Measurements from ENCODE around the gene OPN3.

Gene OPN3

GRCh38 chr1:241640149-241640866 is at the start of gene OPN3, which contains the start of gene CHML:
TSS of gene OPN3 (minus strand) at chr1:241640369. CDS start at chr1:241640254, 115 bp downstream.
TSS of gene CHML (minus strand) at chr1:241640369. CDS start at chr1:241635766, 4,603 bp downstream.
- ATAC-seq, result peak; percentile 96

GRCh38 chr1:241688940-241689368 is 48.8 kb upstream of the OPN3 start:
- ATAC-seq, result no peak
- no peak for TF ChIP-seq TSHZ2 (CRISPR knock-in tag; IDR thresholded peaks at IDR 0.05)
- no peak for TF ChIP-seq CREB5 (CRISPR knock-in tag; IDR thresholded peaks at IDR 0.05; ENCODE audit: low read depth)
- no peak for TF ChIP-seq CSDC2 (CRISPR knock-in tag; IDR thresholded peaks at IDR 0.05)
- no peak for TF ChIP-seq OSR1 (CRISPR knock-in tag; IDR thresholded peaks at IDR 0.05)
- no peak for TF ChIP-seq TCF4 (CRISPR knock-in tag; IDR thresholded peaks at IDR 0.05; ENCODE audit: borderline replicate concordance)
- no peak for TF ChIP-seq CSRNP3 (CRISPR knock-in tag; IDR thresholded peaks at IDR 0.05)
- TF ChIP-seq ZFP30 (CRISPR knock-in tag; IDR thresholded peaks at IDR 0.05), result no peak
- no peak for TF ChIP-seq ZNF8 (CRISPR knock-in tag; IDR thresholded peaks at IDR 0.05)
- no peak for TF ChIP-seq BACH2 (CRISPR knock-in tag; IDR thresholded peaks at IDR 0.05; ENCODE audit: borderline replicate concordance)
- TF ChIP-seq PPARA (CRISPR knock-in tag; IDR thresholded peaks at IDR 0.05; ENCODE audit: borderline replicate concordance), result no peak
- no peak for TF ChIP-seq ISL1 (CRISPR knock-in tag; IDR thresholded peaks at IDR 0.05)
- TF ChIP-seq ZNF565 (CRISPR knock-in tag; conservative IDR thresholded peaks at IDR 0.05; ENCODE audit: low read depth), result no peak
- no peak for TF ChIP-seq ZC3H10 (CRISPR knock-in tag; IDR thresholded peaks at IDR 0.05)
- TF ChIP-seq SNAI2 (CRISPR knock-in tag; IDR thresholded peaks at IDR 0.05), result no peak
- TF ChIP-seq POU6F1 (CRISPR knock-in tag; IDR thresholded peaks at IDR 0.05; ENCODE audit: borderline replicate concordance, low read depth), result no peak
- no peak for TF ChIP-seq TOX (CRISPR knock-in tag; IDR thresholded peaks at IDR 0.05; ENCODE audit: borderline replicate concordance)
- no peak for TF ChIP-seq RARB (CRISPR knock-in tag; IDR thresholded peaks at IDR 0.05)
- no peak for TF ChIP-seq PATZ1 (CRISPR knock-in tag; IDR thresholded peaks at IDR 0.05; ENCODE audit: borderline replicate concordance)
- TF ChIP-seq ZFP3 (CRISPR knock-in tag; IDR thresholded peaks at IDR 0.05), result no peak
- TF ChIP-seq GLIS3 (CRISPR knock-in tag; IDR thresholded peaks at IDR 0.05), result no peak

More at GRCh38 chr1:241640149-241640866, at the start of gene OPN3, which contains the start of gene CHML:
- no peak for TF ChIP-seq ZFP3 (CRISPR knock-in tag; IDR thresholded peaks at IDR 0.05)
- TF ChIP-seq TOX (CRISPR knock-in tag; IDR thresholded peaks at IDR 0.05; ENCODE audit: borderline replicate concordance), result no peak
- TF ChIP-seq ZFP30 (CRISPR knock-in tag; IDR thresholded peaks at IDR 0.05), result no peak
- no peak for TF ChIP-seq SNAI2 (CRISPR knock-in tag; IDR thresholded peaks at IDR 0.05)
- no peak for TF ChIP-seq POU6F1 (CRISPR knock-in tag; IDR thresholded peaks at IDR 0.05; ENCODE audit: borderline replicate concordance, low read depth)
- TF ChIP-seq PATZ1 (CRISPR knock-in tag; IDR thresholded peaks at IDR 0.05; ENCODE audit: borderline replicate concordance), result no peak
